HepG2 (cell line): Measurements from ENCODE around the gene BMPER. TPM values are rescaled to one million over a fixed set of nuclear protein-coding genes. Genes with fewer than 3 reads are reported as not detected.

Experiments
- ATAC-seq: fragments of 200-7000 bp; cut with Tn5 transposase; 3 replicates; pipeline ENCODE4 v1.9.1; 2020; ENCODE audit warnings: mild to moderate bottlenecking, moderate library complexity
- BruUV-seq: library from RNA; stranded (reverse); fragments of 400-500 nt; replicated peaks from 2 replicates; lab custom pipeline; 2021; lab: Mats Ljungman, UMichigan
- CTCF ChIA-PET: fragments of 300-600 bp; formaldehyde crosslinking; extraction: SDS; loops from one replicate; lab custom pipeline; 2021; ENCODE audit warnings: low total read pairs, inconsistent platforms, low intra/inter-chr PET ratio; lab: Yijun Ruan, JAX
- POLR2A ChIA-PET: fragments of 350-600 bp; sonication (Branson Sonifier 250); formaldehyde crosslinking; loops from one replicate; lab custom pipeline; 2020; ENCODE audit warnings: antibody characterized with exemption, inconsistent platforms; lab: Yijun Ruan, JAX
- DNase-seq: peaks from one replicate; pipeline ENCODE4 v3.0.0-alpha.2; 2015; ENCODE audit warnings: low spot score
- FAIRE-seq: peaks from 3 replicates; lab custom pipeline; 2011; peaks lifted over from hg19 to GRCh38; lab: Jason Lieb, UNC
- H2AFZ ChIP-seq: one replicate; pipeline ENCODE4 v1.6.1; 2011; ENCODE audit warnings: low read length, inconsistent platforms
- H3K27ac ChIP-seq: fragments of 300-600 bp; 3 replicates; pipeline ENCODE4 v1.8.0; 2011; ENCODE audit warnings: mixed run types, mild to moderate bottlenecking, mixed read lengths, low read length, inconsistent platforms; ENCODE audit not compliant: insufficient read depth; ENCODE audit errors: extremely low read length
- H3K27me3 ChIP-seq, 2 experiments: fragments of 200-600 bp in 1 of 2; 2 replicates in 1 of 2; 3 replicates in 1 of 2; pipeline versions ENCODE4 v1.6.0 to v1.8.0; 2011; ENCODE audit warnings: low read length in 2 of 2, mild to moderate bottlenecking in 2 of 2, moderate library complexity in 2 of 2, inconsistent platforms in 1 of 2; ENCODE audit not compliant: insufficient read depth in 2 of 2, control insufficient read depth in 1 of 2
- H3K36me3 ChIP-seq, 2 experiments: fragments of 200-600 bp in 1 of 2; replicated peaks in 1 of 2; 2 replicates in 1 of 2; 3 replicates in 1 of 2; pipeline versions ENCODE4 v1.5.1 to v1.8.0; 2011; ENCODE audit warnings: low read length in 2 of 2, inconsistent platforms in 1 of 2; ENCODE audit not compliant: insufficient read depth in 2 of 2, control insufficient read depth in 1 of 2
- H3K4me1 ChIP-seq: 2 replicates; pipeline ENCODE4 v1.5.1; 2012; ENCODE audit warnings: low read length, inconsistent platforms; ENCODE audit not compliant: insufficient read depth
- H3K4me2 ChIP-seq: 2 replicates; pipeline ENCODE4 v1.6.0; 2011; ENCODE audit warnings: low read depth, low read length, inconsistent platforms
- H3K4me3 ChIP-seq, 3 experiments: fragments of 200-600 bp in 1 of 3; sonication (generic), shearing (Covaris generic) in 1 of 3; replicated peaks in 1 of 3; 2 replicates each; pipeline ENCODE4 v1.5.1; 2011 to 2016; ENCODE audit warnings: low read length in 3 of 3, inconsistent platforms in 2 of 3, low read depth in 2 of 3, mild to moderate bottlenecking in 2 of 3, control low read depth in 1 of 3, mixed read lengths in 1 of 3; ENCODE audit not compliant: insufficient read depth in 1 of 3
- H3K79me2 ChIP-seq: one replicate; pipeline ENCODE4 v1.6.1; 2011; ENCODE audit warnings: low read length, inconsistent platforms; ENCODE audit not compliant: insufficient read depth
- H3K9ac ChIP-seq: 2 replicates; pipeline ENCODE4 v1.6.0; 2011; ENCODE audit warnings: mild to moderate bottlenecking, low read depth, low read length, inconsistent platforms; ENCODE audit not compliant: insufficient read depth
- H3K9me3 ChIP-seq: 2 replicates; pipeline ENCODE4 v1.5.1; 2012; ENCODE audit warnings: mild to moderate bottlenecking, low read length
- H4K20me1 ChIP-seq: 2 replicates; pipeline ENCODE4 v1.6.0; 2011; ENCODE audit warnings: inconsistent platforms, mild to moderate bottlenecking, low read length, moderate library complexity; ENCODE audit not compliant: insufficient read depth
- ARNTL ChIP-seq: sonication (generic); formaldehyde crosslinking; IDR thresholded peaks from 2 replicates; pipeline ENCODE4 v1.4.0; 2020; ENCODE audit warnings: mild to moderate bottlenecking, missing genetic modification reagents
- HES4 ChIP-seq: sonication (generic); formaldehyde crosslinking; IDR thresholded peaks from 2 replicates; pipeline ENCODE4 v1.9.0; 2021; ENCODE audit warnings: mild to moderate bottlenecking, missing genetic modification reagents, borderline replicate concordance
- JUNB ChIP-seq: sonication (generic); formaldehyde crosslinking; IDR thresholded peaks from 2 replicates; pipeline ENCODE4 v1.8.0; 2022; ENCODE audit warnings: missing genetic modification reagents, mild to moderate bottlenecking, borderline replicate concordance
- MTA1 ChIP-seq: sonication (generic); formaldehyde crosslinking; IDR thresholded peaks from 2 replicates; pipeline ENCODE4 v1.4.0; 2020; ENCODE audit warnings: missing genetic modification reagents, mild to moderate bottlenecking, borderline replicate concordance
- PAF1 ChIP-seq: IDR thresholded peaks from 2 replicates; pipeline ENCODE4 v1.6.1; 2016; ENCODE audit warnings: missing genetic modification reagents, missing compliant biosample characterization
- PHF21A ChIP-seq: sonication (generic); formaldehyde crosslinking; IDR thresholded peaks from 2 replicates; pipeline ENCODE4 v1.5.0; 2020; ENCODE audit warnings: mild to moderate bottlenecking, missing genetic modification reagents
- REXO4 ChIP-seq: sonication (generic); formaldehyde crosslinking; IDR thresholded peaks from 2 replicates; pipeline ENCODE4 v1.8.0; 2022; ENCODE audit warnings: missing genetic modification reagents, mild to moderate bottlenecking, borderline replicate concordance
- SMAD1 ChIP-seq: sonication (generic); formaldehyde crosslinking; IDR thresholded peaks from 2 replicates; pipeline ENCODE4 v1.4.0; 2020; ENCODE audit warnings: missing genetic modification reagents, low read depth, mild to moderate bottlenecking, borderline replicate concordance
- SNAI1 ChIP-seq: sonication (generic); formaldehyde crosslinking; IDR thresholded peaks from 2 replicates; pipeline ENCODE4 v1.5.0; 2020; ENCODE audit warnings: mild to moderate bottlenecking, missing genetic modification reagents, borderline replicate concordance
- TBP ChIP-seq: sonication (generic); formaldehyde crosslinking; IDR thresholded peaks from 2 replicates; pipeline ENCODE4 v1.5.0; 2020; ENCODE audit warnings: missing genetic modification reagents
- ZFY ChIP-seq: sonication (generic); formaldehyde crosslinking; IDR thresholded peaks from 2 replicates; pipeline ENCODE4 v1.4.0; 2020; ENCODE audit warnings: missing genetic modification reagents
- ZNF136 ChIP-seq: sonication (generic); formaldehyde crosslinking; IDR thresholded peaks from 2 replicates; pipeline ENCODE4 v1.8.1; 2022; ENCODE audit warnings: low read depth, mild to moderate bottlenecking, moderate library complexity, missing genetic modification reagents
- ZNF235 ChIP-seq: sonication (generic); formaldehyde crosslinking; IDR thresholded peaks from 2 replicates; pipeline ENCODE4 v1.8.1; 2023; ENCODE audit warnings: mild to moderate bottlenecking, missing genetic modification reagents, borderline replicate concordance
- ZNF253 ChIP-seq: sonication (generic); formaldehyde crosslinking; IDR thresholded peaks from 2 replicates; pipeline ENCODE4 v1.8.0; 2022; ENCODE audit warnings: mild to moderate bottlenecking, missing genetic modification reagents, borderline replicate concordance
- ZNF354B ChIP-seq: sonication (generic); formaldehyde crosslinking; IDR thresholded peaks from 2 replicates; pipeline ENCODE4 v1.8.0; 2022; ENCODE audit warnings: mild to moderate bottlenecking, missing genetic modification reagents
- ZNF530 ChIP-seq: sonication (generic); formaldehyde crosslinking; IDR thresholded peaks from 2 replicates; pipeline ENCODE4 v1.5.0; 2020; ENCODE audit warnings: low read depth, mild to moderate bottlenecking, missing genetic modification reagents
- ZNF879 ChIP-seq: sonication (generic); formaldehyde crosslinking; IDR thresholded peaks from 2 replicates; pipeline ENCODE4 v1.8.1; 2023; ENCODE audit warnings: missing genetic modification reagents
- in situ Hi-C: cut with HindIII; loops from 2 replicates; pipeline ENCODE4 v1.10.0; 2017; ENCODE audit warnings: low pct_unique_long_range_greater_than_20kb; ENCODE audit not compliant: extremely low pct_ligation_motif_present
- intact Hi-C: fragments of 100-400 bp; cut with micrococcal nuclease; formaldehyde crosslinking; loops from one replicate; pipeline ENCODE4 v1.10.0; 2022; ENCODE audit not compliant: unreplicated experiment
- polyA plus RNA-seq, 8 experiments: library from polyadenylated mRNA; depleted of rRNA in 3 of 8; stranded (reverse) in 7 of 8; unstranded in 1 of 8; fragments of >200 nt; fragmentation: Illumina TruSeq in 4 of 8; extraction: Trizol in 4 of 8; gene quantifications; 2 replicates each; pipeline versions ENCODE4 v1.2.1 to v1.2.3, GENCODE V29; 2011 to 2016; ENCODE audit warnings: low read depth in 4 of 8, missing spikeins in 1 of 8, mixed read lengths in 1 of 8; ENCODE audit not compliant: insufficient read depth in 1 of 8
- total RNA-seq, 5 experiments: library from RNA; depleted of rRNA; stranded (reverse); fragments of >200 nt; fragmentation: Illumina TruSeq; extraction: Trizol; gene quantifications; 2 replicates each; pipeline ENCODE4 v1.2.3, GENCODE V29; 2016; ENCODE audit warnings: low read depth in 1 of 5
- TF ChIP-seq, protein P1 (sequence below): sonication (generic); formaldehyde crosslinking; IDR thresholded peaks from 2 replicates; pipeline ENCODE4 v1.4.0; 2020; ENCODE audit warnings: missing genetic modification reagents
- TF ChIP-seq, protein P2 (sequence below): IDR thresholded peaks from 2 replicates; pipeline ENCODE4 v1.6.1; 2016; ENCODE audit warnings: mild to moderate bottlenecking, missing biosample characterization, missing genetic modification reagents
- TF ChIP-seq, protein P3 (sequence below): sonication (generic); formaldehyde crosslinking; IDR thresholded peaks from 2 replicates; pipeline ENCODE4 v1.9.0; 2021; ENCODE audit warnings: missing genetic modification reagents, borderline replicate concordance

The BMPER gene
- total and polyA plus RNA-seq, 2 of the 13 experiments (the other 11 are each of a cell fraction or from before 2014, with no cell fraction given) = not detected

DNA sequence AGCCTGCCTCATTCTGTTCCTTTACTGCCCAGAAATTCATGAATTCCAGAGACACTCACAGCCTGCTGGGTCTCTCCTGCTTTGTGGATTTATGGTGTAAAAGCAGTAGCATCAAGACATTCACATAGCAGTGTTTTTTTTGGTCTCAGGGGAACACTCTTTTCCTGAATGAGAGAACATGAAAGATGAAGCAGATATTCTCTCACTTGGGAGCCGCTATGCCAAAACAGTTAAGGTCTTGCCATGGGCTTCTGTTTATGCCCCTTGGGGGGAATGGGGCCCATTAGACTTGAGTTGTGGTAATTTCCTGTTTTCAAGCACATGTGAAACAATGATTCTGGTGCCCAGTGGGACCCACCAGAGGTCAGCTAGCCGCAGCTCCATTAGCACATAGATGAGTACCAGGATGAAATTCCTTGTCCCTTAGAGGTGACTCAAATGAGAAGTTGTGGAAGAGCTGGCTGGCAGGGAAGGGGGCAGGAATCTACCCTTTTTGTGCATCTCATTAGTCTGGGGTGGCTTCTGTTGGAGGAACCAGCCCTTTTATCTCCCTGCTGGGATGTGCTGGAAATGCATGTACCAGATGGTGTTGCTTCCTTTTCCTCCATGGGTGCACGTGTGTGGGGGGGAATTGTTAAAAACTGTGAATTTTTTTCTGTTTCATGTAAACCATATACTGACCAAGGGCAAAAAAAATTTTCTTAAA, 13.3 kb downstream of the BMPER start (continued):
- TF ChIP-seq, protein P1, sequence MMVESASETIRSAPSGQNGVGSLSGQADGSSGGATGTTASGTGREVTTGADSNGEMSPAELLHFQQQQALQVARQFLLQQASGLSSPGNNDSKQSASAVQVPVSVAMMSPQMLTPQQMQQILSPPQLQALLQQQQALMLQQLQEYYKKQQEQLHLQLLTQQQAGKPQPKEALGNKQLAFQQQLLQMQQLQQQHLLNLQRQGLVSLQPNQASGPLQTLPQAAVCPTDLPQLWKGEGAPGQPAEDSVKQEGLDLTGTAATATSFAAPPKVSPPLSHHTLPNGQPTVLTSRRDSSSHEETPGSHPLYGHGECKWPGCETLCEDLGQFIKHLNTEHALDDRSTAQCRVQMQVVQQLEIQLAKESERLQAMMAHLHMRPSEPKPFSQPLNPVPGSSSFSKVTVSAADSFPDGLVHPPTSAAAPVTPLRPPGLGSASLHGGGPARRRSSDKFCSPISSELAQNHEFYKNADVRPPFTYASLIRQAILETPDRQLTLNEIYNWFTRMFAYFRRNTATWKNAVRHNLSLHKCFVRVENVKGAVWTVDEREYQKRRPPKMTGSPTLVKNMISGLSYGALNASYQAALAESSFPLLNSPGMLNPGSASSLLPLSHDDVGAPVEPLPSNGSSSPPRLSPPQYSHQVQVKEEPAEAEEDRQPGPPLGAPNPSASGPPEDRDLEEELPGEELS (CRISPR knock-in tag) = no peak
- TF ChIP-seq ZFY (CRISPR knock-in tag) = no peak
- no peak for TF ChIP-seq ZNF136 (CRISPR knock-in tag)
- no peak for TF ChIP-seq SMAD1 (CRISPR knock-in tag)
- no peak for TF ChIP-seq SNAI1 (CRISPR knock-in tag)
- no peak for TF ChIP-seq PHF21A (CRISPR knock-in tag)
- TF ChIP-seq, protein P2, sequence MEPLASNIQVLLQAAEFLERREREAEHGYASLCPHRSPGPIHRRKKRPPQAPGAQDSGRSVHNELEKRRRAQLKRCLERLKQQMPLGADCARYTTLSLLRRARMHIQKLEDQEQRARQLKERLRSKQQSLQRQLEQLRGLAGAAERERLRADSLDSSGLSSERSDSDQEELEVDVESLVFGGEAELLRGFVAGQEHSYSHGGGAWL = no peak
- TF ChIP-seq, all 625 proteins: peak for 0

DNA sequence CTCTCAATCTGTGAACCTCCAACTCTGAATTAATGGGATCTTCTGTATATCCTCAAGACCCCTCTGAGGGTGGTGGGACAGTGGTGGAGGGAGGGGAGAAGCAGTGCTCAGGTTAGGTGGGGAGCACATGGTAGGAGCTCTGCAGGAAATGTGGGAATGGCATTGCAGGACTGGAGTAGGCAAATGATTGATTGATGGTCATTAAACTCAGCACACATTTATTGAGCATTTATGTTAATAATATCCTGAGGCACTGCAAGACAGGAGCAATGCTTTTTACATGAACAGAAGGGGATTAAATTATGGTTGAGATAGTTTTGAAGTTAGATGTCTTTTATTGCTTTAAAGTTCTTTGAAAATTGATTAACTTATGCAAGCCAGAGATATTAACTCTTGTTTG, 14.1 kb downstream of the BMPER start:
- Histone ChIP-seq H3K36me3 (no peaks in the 10 kb centered on the region; a peak in 1 of 5 replicates), H3K4me3 (no peak overlapping the region), H3K79me2 (no peaks in the 10 kb centered on the region), H3K27me3 (peaks cover 0 to 7% of the 10 kb centered on the region in 2 experiments; a peak in 3 of 5 replicates), H3K4me2 (no peak overlapping the region), H3K4me1 (no peaks in the 10 kb centered on the region), H3K9ac (no peak overlapping the region), H3K27ac (no peak overlapping the region), H2AFZ (no peak overlapping the region), H4K20me1 (no peaks in the 10 kb centered on the region), H3K9me3 (no peaks in the 10 kb centered on the region)
- BruUV-seq = no TSS peak
- in situ Hi-C loops (no loop called here), intact Hi-C loops (no loop called here)
- DNase-seq (no peak), ATAC-seq (no peak), FAIRE-seq (no peak)
- CTCF ChIA-PET = no interaction called here
- POLR2A ChIA-PET = no interaction called here
- no peak for TF ChIP-seq TBP (CRISPR knock-in tag)
- TF ChIP-seq ARNTL (CRISPR knock-in tag) = no peak
- TF ChIP-seq ZNF354B (CRISPR knock-in tag) = no peak
- TF ChIP-seq HES4 = no peak
- TF ChIP-seq REXO4 = no peak
- TF ChIP-seq, protein P3, sequence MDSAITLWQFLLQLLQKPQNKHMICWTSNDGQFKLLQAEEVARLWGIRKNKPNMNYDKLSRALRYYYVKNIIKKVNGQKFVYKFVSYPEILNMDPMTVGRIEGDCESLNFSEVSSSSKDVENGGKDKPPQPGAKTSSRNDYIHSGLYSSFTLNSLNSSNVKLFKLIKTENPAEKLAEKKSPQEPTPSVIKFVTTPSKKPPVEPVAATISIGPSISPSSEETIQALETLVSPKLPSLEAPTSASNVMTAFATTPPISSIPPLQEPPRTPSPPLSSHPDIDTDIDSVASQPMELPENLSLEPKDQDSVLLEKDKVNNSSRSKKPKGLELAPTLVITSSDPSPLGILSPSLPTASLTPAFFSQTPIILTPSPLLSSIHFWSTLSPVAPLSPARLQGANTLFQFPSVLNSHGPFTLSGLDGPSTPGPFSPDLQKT (CRISPR knock-in tag) = no peak
- TF ChIP-seq ZNF235 (CRISPR knock-in tag) = no peak
- TF ChIP-seq PAF1 = no peak
- TF ChIP-seq ZNF530 = no peak
- no peak for TF ChIP-seq MTA1 (CRISPR knock-in tag)
- no peak for TF ChIP-seq ZNF879 (CRISPR knock-in tag)
- no peak for TF ChIP-seq ZNF253 (CRISPR knock-in tag)
- no peak for TF ChIP-seq JUNB
